Inflammatory macrophage treated with lipopolysaccharide for 4 hours (primary cell): Measurements from ENCODE around the gene SPATS2.

Experiments used
- DNase-seq: peaks from one replicate; pipeline ENCODE4 v3.0.0-alpha.2; 2020

The SPATS2 gene

GRCh38 chr12:49543914-49544815 is 176.9 kb downstream of the SPATS2 start:
- DNase-seq: no peak

- DNase-seq: no peak
These were observed 178.6 kb downstream of the SPATS2 start for GRCh38 chr12:49545815-49546214.

- DNase-seq: no peak
These were observed 179.2 kb downstream of the SPATS2 start for GRCh38 chr12:49546481-49546880.

DNA sequence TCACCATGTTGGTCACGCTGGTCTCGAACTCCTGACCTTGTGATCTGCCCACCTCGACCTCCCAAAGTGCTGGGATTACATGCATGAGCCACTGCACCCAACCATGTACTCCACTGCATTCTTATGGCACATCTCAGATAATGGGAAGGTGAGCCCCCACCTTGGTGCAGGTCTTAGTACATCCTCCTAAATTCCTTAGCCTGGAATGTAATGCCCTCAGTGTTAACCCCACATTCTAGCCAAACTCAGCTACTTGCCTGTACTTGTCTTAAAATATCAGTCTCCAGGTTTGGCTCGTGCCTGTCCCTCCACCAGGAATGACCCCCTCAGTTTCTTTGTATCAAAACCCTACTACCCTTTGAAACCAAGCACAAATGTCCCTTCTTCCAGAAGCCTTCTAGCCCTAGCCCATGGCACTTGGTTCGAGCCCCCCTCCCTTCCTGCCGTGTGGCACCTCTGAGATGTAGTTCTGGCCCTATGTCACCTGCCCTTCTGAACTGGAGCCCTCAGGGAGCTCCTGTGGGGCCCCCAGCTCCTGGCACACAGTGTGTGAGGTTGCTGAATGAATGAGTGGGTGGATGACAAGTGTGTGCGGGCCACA is 179.9 kb downstream of the SPATS2 start:
- no peak for DNase-seq

- DNase-seq: no peak
These were observed 181.2 kb downstream of the SPATS2 start for GRCh38 chr12:49548481-49548821.

- no peak for DNase-seq
These were observed 181.8 kb downstream of the SPATS2 start for GRCh38 chr12:49548822-49549648.

DNA sequence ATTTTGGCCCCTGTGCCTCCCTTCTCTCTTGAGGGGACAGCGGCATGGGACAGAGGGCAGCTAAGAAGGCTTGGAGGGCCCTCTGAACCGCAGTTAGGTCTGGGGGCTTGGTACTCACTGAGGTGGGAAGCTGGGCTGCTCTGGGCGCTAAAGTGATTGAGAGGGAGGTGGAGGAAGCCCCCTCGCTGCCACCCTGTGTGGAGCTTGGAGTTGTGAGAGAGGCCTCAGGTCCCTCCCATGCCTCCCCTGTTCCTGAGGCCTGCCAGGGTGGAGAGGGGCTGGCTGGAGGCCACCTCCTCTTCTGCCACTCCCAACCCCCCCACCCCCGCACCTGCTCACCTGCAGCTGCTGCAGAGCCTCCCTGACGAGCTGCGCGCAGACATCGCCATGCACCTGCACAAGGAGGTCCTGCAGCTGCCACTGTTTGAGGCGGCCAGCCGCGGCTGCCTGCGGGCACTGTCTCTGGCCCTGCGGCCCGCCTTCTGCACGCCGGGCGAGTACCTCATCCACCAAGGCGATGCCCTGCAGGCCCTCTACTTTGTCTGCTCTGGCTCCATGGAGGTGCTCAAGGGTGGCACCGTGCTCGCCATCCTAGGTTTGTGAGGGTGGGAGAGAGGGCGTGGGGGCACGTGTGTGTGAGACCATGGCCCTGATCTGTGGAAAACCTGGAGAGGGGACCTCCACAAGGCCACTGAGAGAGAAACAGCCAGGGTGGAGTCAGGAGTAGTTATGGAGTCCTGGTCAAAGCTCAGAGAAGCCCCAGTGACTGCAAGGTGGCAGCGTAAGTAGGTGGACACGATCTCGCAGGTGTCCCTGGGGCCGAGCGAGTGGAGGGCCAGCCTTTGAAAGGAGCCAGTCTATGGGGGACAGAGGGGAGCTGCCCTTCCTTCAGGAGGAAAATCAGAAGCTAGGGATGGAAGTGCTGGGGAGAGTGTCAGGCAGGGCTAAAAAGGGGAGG is 182.8 kb downstream of the SPATS2 start:
- DNase-seq: no peak

- DNase-seq: no peak
These were observed 183.5 kb downstream of the SPATS2 start for GRCh38 chr12:49550693-49551252.

- no peak for DNase-seq
These were observed 184.8 kb downstream of the SPATS2 start for GRCh38 chr12:49552014-49552413.

GRCh38 chr12:49552425-49552824 is 185.2 kb downstream of the SPATS2 start:
- no peak for DNase-seq

GRCh38 chr12:49552899-49553298 is 185.6 kb downstream of the SPATS2 start:
- DNase-seq: no peak

- no peak for DNase-seq
These were observed 186.3 kb downstream of the SPATS2 start for GRCh38 chr12:49553512-49554088.

GRCh38 chr12:49554266-49554665 is 187.0 kb downstream of the SPATS2 start:
- no peak for DNase-seq

DNA sequence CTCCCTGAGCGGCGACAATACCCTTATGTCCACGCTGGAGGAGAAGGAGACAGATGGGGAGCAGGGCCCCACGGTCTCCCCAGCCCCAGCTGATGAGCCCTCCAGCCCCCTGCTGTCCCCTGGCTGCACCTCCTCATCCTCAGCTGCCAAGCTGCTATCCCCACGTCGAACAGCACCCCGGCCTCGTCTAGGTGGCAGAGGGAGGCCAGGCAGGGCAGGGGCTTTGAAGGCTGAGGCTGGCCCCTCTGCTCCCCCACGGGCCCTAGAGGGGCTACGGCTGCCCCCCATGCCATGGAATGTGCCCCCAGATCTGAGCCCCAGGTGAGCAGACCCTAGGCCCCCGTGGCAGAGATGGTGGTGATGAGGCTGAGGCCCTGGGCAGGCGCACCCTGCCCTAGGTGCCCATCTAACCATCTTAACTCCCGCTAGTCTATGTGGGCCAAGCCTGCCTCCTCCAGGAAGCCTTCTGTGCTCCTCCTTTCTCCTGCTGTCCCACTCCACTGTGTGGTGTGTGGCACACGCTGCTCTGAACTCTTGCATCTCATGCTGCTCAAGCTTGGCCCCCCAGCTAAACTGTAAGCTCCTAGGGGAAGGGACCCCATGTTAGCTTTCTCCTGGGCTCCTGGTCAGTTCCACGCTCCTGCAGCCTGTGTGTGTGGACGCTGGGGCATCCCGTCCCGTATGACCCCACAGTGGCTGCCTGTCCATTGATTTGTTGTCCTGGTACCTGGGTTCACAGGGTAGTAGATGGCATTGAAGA is 188.5 kb downstream of the SPATS2 start:
- no peak for DNase-seq

GRCh38 chr12:49556391-49557186 is 189.3 kb downstream of the SPATS2 start:
- DNase-seq: no peak

GRCh38 chr12:49557187-49557916 is 190.1 kb downstream of the SPATS2 start:
- DNase-seq: no peak

DNA sequence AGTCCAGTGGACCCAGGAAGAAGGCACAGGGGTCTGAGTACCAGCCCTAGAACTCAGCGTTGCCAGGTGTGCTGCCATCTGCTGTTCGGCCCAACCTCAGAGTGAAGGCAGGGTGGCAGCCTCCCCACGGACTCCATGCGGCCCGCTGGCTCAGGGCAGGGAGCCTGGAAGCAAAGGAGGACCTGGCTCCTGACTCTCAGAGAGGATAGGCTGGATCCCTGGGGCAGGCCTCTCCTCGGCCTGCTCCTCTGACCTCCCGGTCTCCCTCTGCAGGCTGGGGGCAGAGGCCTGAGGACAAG is 190.6 kb downstream of the SPATS2 start:
- DNase-seq: no peak

DNA sequence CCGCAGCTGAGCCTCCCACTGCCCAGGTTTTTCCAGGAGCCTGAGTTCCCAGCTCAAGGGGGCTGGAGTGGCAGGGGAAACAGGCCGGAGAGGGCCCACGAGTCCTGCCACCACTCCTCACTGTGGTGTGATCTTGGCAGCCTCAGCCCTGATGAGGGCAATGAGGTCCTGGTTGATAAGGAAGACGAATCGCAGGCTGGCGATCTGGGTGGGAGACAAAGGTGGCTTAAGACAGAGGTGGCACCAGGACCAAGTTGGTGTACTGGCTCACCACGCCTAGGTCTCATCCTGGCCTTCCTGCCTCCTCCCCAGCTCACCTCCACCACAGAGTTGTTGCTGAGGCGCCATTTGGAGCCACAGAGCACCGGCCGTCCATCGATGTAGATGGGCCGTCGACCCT is 191.3 kb downstream of the SPATS2 start:
- no peak for DNase-seq

DNA sequence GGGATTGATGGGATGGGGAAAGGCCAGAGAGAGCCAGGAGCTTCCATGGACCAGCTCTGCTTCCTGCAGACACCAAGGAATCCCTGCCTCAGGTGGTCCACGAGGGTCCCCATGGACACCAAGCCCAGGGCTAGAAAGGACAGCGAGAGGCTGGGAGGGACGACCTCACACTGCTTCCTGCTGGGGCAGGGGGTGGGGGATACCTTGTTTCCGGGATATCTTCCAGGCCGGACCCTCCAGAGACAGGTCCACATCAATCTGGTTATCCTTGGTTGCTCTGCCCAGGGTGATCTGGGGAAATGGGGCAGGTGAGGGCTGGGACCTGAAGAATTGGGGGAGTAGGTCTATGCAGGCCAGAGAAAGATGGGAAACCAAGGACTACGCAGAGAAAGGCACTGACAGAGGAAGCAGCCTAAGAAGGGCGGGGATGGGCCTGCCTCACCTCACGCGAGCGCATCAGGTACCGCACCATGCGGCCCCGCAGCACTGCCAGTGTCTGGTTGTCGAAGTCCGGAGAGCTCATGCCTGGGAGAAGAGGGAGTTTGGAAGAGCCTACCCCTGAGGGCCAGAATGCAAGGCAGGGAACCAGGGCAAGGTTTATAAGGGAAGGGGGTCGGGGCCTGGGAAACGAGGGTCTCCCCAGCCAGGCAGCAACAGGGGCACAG is 191.9 kb downstream of the SPATS2 start:
- DNase-seq: no peak
